Right lobe of liver (tissue), 6 donors: Measurements from ENCODE around the gene TNIP3. TPM values are rescaled to one million over a fixed set of nuclear protein-coding genes. Genes with fewer than 3 reads are reported as not detected.

Experiments
- ATAC-seq, 4 donors: fragments of 200-7000 bp; cut with Tn5 transposase; one replicate each; pipeline ENCODE4 v1.9.1; 2020; ENCODE audit warnings: mild to moderate bottlenecking in 4 of 4, moderate library complexity in 4 of 4
- DNase-seq, 3 donors: peaks; one replicate each; pipeline ENCODE4 v3.0.0-alpha.2; 2020
- H3K27ac ChIP-seq, 3 donors: fragments of 200-600 bp; one replicate each; pipeline ENCODE4 v1.8.0; 2022
- H3K27me3 ChIP-seq, 2 donors: fragments of 200-600 bp; one replicate each; pipeline ENCODE4 v1.8.0; 2022
- H3K36me3 ChIP-seq, 4 donors: fragments of 200-600 bp; sonication (generic) in 1 of 4; one replicate each; pipeline versions ENCODE4 v1.5.1 to v1.8.0; 2017 to 2022; ENCODE audit warnings: control low read depth in 1 of 4
- H3K4me1 ChIP-seq, 4 donors: fragments of 200-600 bp; sonication (generic) in 1 of 4; one replicate each; pipeline versions ENCODE4 v1.5.1 to v1.8.0; 2017 to 2022; ENCODE audit warnings: control low read depth in 1 of 4
- H3K4me3 ChIP-seq, 3 donors: fragments of 200-600 bp; one replicate each; pipeline ENCODE4 v1.8.0; 2022
- H3K9me3 ChIP-seq, 4 donors: fragments of 200-600 bp; sonication (generic) in 1 of 4; one replicate each; pipeline versions ENCODE4 v1.5.1 to v1.8.0; 2017 to 2022; ENCODE audit warnings: control low read depth in 1 of 4
- CTCF ChIP-seq, 4 donors: fragments of 200-600 bp in 3 of 4; fragments of 450-650 bp in 1 of 4; IDR thresholded peaks; one replicate each; pipeline versions ENCODE4 v1.5.1 to v1.8.0; 2016 to 2022; ENCODE audit warnings: antibody characterized with exemption in 4 of 4, mild to moderate bottlenecking in 2 of 4
- POLR2A ChIP-seq: fragments of 450-650 bp; IDR thresholded peaks from one replicate; pipeline ENCODE4 v1.6.1; 2017; ENCODE audit warnings: antibody characterized with exemption, mild to moderate bottlenecking
- WGBS: methylation state at CpG from one replicate; pipeline ENCODE4 v1.1.6; 2018; ENCODE audit warnings: low coverage, low lambda C conversion rate; ENCODE audit not compliant: insufficient coverage; ENCODE audit errors: missing lambda C conversion rate; 5-methylcytosine and 5-hydroxymethylcytosine counted together
- intact Hi-C, 2 donors: fragments of 100-400 bp; cut with DNase I; formaldehyde crosslinking; loops; one replicate each; pipeline versions ENCODE4 v1.11.2 to v1.14.1; 2022
- total RNA-seq, 6 experiments: library from RNA; depleted of rRNA in 2 of 6; stranded (reverse); fragments of >200 nt in 2 of 6; fragmentation: NEBNext Ultra II Directional in 3 of 6; extraction: Animal tissue kit (Norgen Biotek cat#: 25700) in 3 of 6; gene quantifications; one replicate each; pipeline versions ENCODE4 v1.1.0 to v1.2.4, GENCODE V29; 2016 to 2023
- donor health status: DM: no; HTN: yes; CAD: no.
- donor health status: DM: no; HTN: no; CAD: no.
- donor health status: DM: no; HTN: no; CAD: no.
- donor health status: DM: no; HTN: yes; CAD: no.
- donor health status: DM: no; HTN: yes; CAD: no.

Gene TNIP3
- total RNA-seq, 6 experiments from 2014 or later = 0.06 TPM; not detected in 5

- ATAC-seq (no peak), DNase-seq (no peak)
- no peak for TF ChIP-seq CTCF (IDR thresholded peaks at IDR 0.05)
- TF ChIP-seq POLR2A = no peak
- intact Hi-C loops = no loop called here
- H3K36me3 ChIP-seq = no peaks in the 10 kb centered on the region
- H3K4me1 ChIP-seq = no peaks in the 10 kb centered on the region
- H3K4me3 ChIP-seq = no peak overlapping the region
- H3K9me3 ChIP-seq = no peaks in the 10 kb centered on the region
- no peak overlapping the region for H3K27ac ChIP-seq
- no peaks in the 10 kb centered on the region for H3K27me3 ChIP-seq
These were observed 2.9 kb upstream of the TNIP3 start for GRCh38 chr4:121166976-121167375.

GRCh38 chr4:121165206-121165605, 1.1 kb upstream of the TNIP3 start:
- Histone ChIP-seq H3K4me1 (no peaks in the 10 kb centered on the region), H3K4me3 (no peak overlapping the region), H3K9me3 (no peaks in the 10 kb centered on the region), H3K27ac (no peak overlapping the region), H3K27me3 (no peaks in the 10 kb centered on the region), H3K36me3 (no peaks in the 10 kb centered on the region)
- 67% methylated on average over 4 of the region's 4 CpGs for WGBS
- TF ChIP-seq CTCF (IDR thresholded peaks at IDR 0.05) = no peak
- TF ChIP-seq POLR2A = no peak
- DNase-seq (no peak), ATAC-seq (no peak)
- intact Hi-C loops = no loop called here

GRCh38 chr4:121156822-121157769, 7.0 kb downstream of the TNIP3 start:
- peak in 2 of 3 donors; percentile 34 to 54 for DNase-seq
- H3K9me3 ChIP-seq = no peaks in the 10 kb centered on the region
- peak; percentile 58 to 83 (median 74) for ATAC-seq
- WGBS = 5% methylated on average over 24 of the region's 32 CpGs
- H3K4me3 ChIP-seq = peak overlapping the region; percentile 12 to 28 (median 25)
- TF ChIP-seq POLR2A = no peak
- no peak for TF ChIP-seq CTCF (IDR thresholded peaks at IDR 0.05)
- no peaks in the 10 kb centered on the region for H3K36me3 ChIP-seq
- H3K27ac ChIP-seq = no peak overlapping the region
- H3K4me1 ChIP-seq = no peaks in the 10 kb centered on the region
- intact Hi-C loops = no loop called here
- H3K27me3 ChIP-seq = no peaks in the 10 kb centered on the region

- no peak for DNase-seq
- intact Hi-C loops = no loop called here
- Histone ChIP-seq H3K27ac (no peak overlapping the region), H3K4me1 (no peaks in the 10 kb centered on the region), H3K27me3 (no peaks in the 10 kb centered on the region), H3K36me3 (no peaks in the 10 kb centered on the region), H3K4me3 (no peak overlapping the region), H3K9me3 (no peaks in the 10 kb centered on the region)
- ATAC-seq = peak in 3 of 4 donors; percentile 47 to 74 (median 63)
- TF ChIP-seq POLR2A = no peak
- TF ChIP-seq CTCF (IDR thresholded peaks at IDR 0.05) = no peak
- WGBS = 61% methylated on average over 3 of the region's 3 CpGs
These were observed 8.2 kb downstream of the TNIP3 start for GRCh38 chr4:121155893-121156292.
